IMR-90 (cell line): Measurements from ENCODE around the gene MSI2. TPM values are rescaled to one million over a fixed set of nuclear protein-coding genes. Genes with fewer than 3 reads are reported as not detected.

Source experiments
- ATAC-seq: fragments of 200-7000 bp; cut with Tn5 transposase; 2 replicates; pipeline ENCODE4 v1.9.1; 2020; ENCODE audit warnings: low read depth, mild to moderate bottlenecking, moderate library complexity
- BruUV-seq: library from RNA; stranded (reverse); fragments of 400-500 nt; replicated peaks from 2 replicates; lab custom pipeline; 2021; lab: Mats Ljungman, UMichigan
- CTCF ChIA-PET: fragments of 300-600 bp; formaldehyde crosslinking; extraction: SDS; loops from one replicate; lab custom pipeline; 2021; ENCODE audit warnings: antibody characterized with exemption; lab: Yijun Ruan, JAX
- POLR2A ChIA-PET: fragments of 300-600 bp; sonication (Branson Sonifier 250); formaldehyde crosslinking; loops from one replicate; lab custom pipeline; 2022; ENCODE audit warnings: antibody characterized with exemption; ENCODE audit not compliant: unreplicated experiment; lab: Charles Lee
- DNase-seq: peaks from one replicate; pipeline ENCODE4 v3.0.0; 2013
- H2AFZ ChIP-seq: replicated peaks from 2 replicates; pipeline ENCODE3; 2013; ENCODE audit warnings: low read length, mild to moderate bottlenecking; ENCODE audit not compliant: poor library complexity
- H2AK5ac ChIP-seq: 2 replicates; pipeline ENCODE4 v1.6.1; 2013; ENCODE audit warnings: low read depth, low read length, inconsistent platforms
- H2AK9ac ChIP-seq: replicated peaks from 2 replicates; pipeline ENCODE3; 2013; ENCODE audit warnings: mild to moderate bottlenecking, low read depth, low read length, moderate library complexity; ENCODE audit not compliant: poor library complexity
- H2BK120ac ChIP-seq: 2 replicates; pipeline ENCODE4 v1.6.1; 2013; ENCODE audit warnings: low read depth, low read length, inconsistent platforms
- H2BK15ac ChIP-seq: 3 replicates; pipeline ENCODE4 v1.6.1; 2013; ENCODE audit warnings: low read depth, low read length, inconsistent platforms
- H2BK20ac ChIP-seq: 2 replicates; pipeline ENCODE4 v1.6.1; 2013; ENCODE audit warnings: low read depth, mild to moderate bottlenecking, inconsistent platforms, low read length, moderate library complexity
- H2BK5ac ChIP-seq: 2 replicates; pipeline ENCODE4 v1.6.1; 2013; ENCODE audit warnings: mild to moderate bottlenecking, low read depth, low read length, inconsistent platforms; ENCODE audit not compliant: poor library complexity, severe bottlenecking
- H3K14ac ChIP-seq: replicated peaks from 2 replicates; pipeline ENCODE4 v1.6.1; 2013; ENCODE audit warnings: low read depth, low read length, inconsistent platforms
- H3K18ac ChIP-seq: 2 replicates; pipeline ENCODE4 v1.6.1; 2013; ENCODE audit warnings: low read depth, low read length, control low read depth
- H3K23ac ChIP-seq: 2 replicates; pipeline ENCODE4 v1.6.1; 2013; ENCODE audit warnings: low read depth, low read length, inconsistent platforms
- H3K27ac ChIP-seq: 2 replicates; pipeline ENCODE4 v1.5.1; 2013; ENCODE audit warnings: mild to moderate bottlenecking, control low read depth, low read length; ENCODE audit not compliant: insufficient read depth
- H3K27me3 ChIP-seq: 2 replicates; pipeline ENCODE4 v1.6.1; 2013; ENCODE audit warnings: low read length; ENCODE audit not compliant: control insufficient read depth, insufficient read depth
- H3K36me3 ChIP-seq: 2 replicates; pipeline ENCODE4 v1.6.1; 2013; ENCODE audit warnings: low read length, mixed read lengths; ENCODE audit not compliant: control insufficient read depth, insufficient read depth
- H3K4ac ChIP-seq: 2 replicates; pipeline ENCODE4 v1.6.1; 2013; ENCODE audit warnings: low read depth, low read length, inconsistent platforms
- H3K4me1 ChIP-seq: 2 replicates; pipeline ENCODE4 v1.6.1; 2013; ENCODE audit warnings: low read length, mixed read lengths; ENCODE audit not compliant: control insufficient read depth, insufficient read depth
- H3K4me2 ChIP-seq: 2 replicates; pipeline ENCODE4 v1.6.1; 2013; ENCODE audit warnings: low read depth, mild to moderate bottlenecking, control low read depth, low read length, moderate library complexity
- H3K4me3 ChIP-seq: 2 replicates; pipeline ENCODE4 v1.5.1; 2013; ENCODE audit warnings: low read depth, mild to moderate bottlenecking, control low read depth, low read length, moderate library complexity; ENCODE audit not compliant: insufficient read depth
- H3K56ac ChIP-seq: 2 replicates; pipeline ENCODE4 v1.6.1; 2013; ENCODE audit warnings: low read length, inconsistent platforms; ENCODE audit not compliant: insufficient read depth; ENCODE audit errors: extremely low read depth
- H3K79me1 ChIP-seq, 2 experiments: 2 replicates each; pipeline ENCODE4 v1.6.1; 2013; ENCODE audit warnings: low read length in 2 of 2, inconsistent platforms in 1 of 2, low read depth in 1 of 2
- H3K9ac ChIP-seq: 2 replicates; pipeline ENCODE4 v1.6.1; 2013; ENCODE audit warnings: low read depth, low read length, control low read depth
- H3K9me1 ChIP-seq: 2 replicates; pipeline ENCODE4 v1.6.1; 2013; ENCODE audit warnings: low read length, inconsistent platforms; ENCODE audit not compliant: insufficient read depth
- H3K9me3 ChIP-seq: 2 replicates; pipeline ENCODE4 v1.6.1; 2013; ENCODE audit warnings: low read length; ENCODE audit not compliant: control insufficient read depth, insufficient read depth
- H4K20me1 ChIP-seq: 2 replicates; pipeline ENCODE4 v1.6.1; 2013; ENCODE audit warnings: low read length, inconsistent platforms; ENCODE audit not compliant: insufficient read depth
- H4K5ac ChIP-seq: 2 replicates; pipeline ENCODE4 v1.6.1; 2013; ENCODE audit warnings: mild to moderate bottlenecking, low read depth, low read length, control low read depth
- H4K8ac ChIP-seq, 2 experiments: 2 replicates each; pipeline ENCODE4 v1.6.1; 2013; ENCODE audit warnings: low read depth in 2 of 2, low read length in 2 of 2, control low read depth in 1 of 2, inconsistent platforms in 1 of 2
- H4K91ac ChIP-seq: 2 replicates; pipeline ENCODE4 v1.6.1; 2013; ENCODE audit warnings: low read depth, low read length, inconsistent platforms; ENCODE audit not compliant: insufficient read depth
- CEBPB ChIP-seq: IDR thresholded peaks from 2 replicates; pipeline ENCODE4 v1.6.1; 2012; ENCODE audit warnings: low read depth, low read length, improper control_type of control experiment
- CTCF ChIP-seq: conservative IDR thresholded peaks from 2 replicates; pipeline ENCODE4 v1.5.1; 2012; ENCODE audit warnings: mild to moderate bottlenecking, low read depth, low read length, improper control_type of control experiment
- MAFK ChIP-seq: IDR thresholded peaks from 2 replicates; pipeline ENCODE4 v1.6.1; 2012; ENCODE audit warnings: low read depth, low read length, improper control_type of control experiment
- NFE2L2 ChIP-seq: fragments of 150-350 bp; IDR thresholded peaks from 2 replicates; pipeline ENCODE4 v1.6.1; 2016; ENCODE audit warnings: low read depth, mild to moderate bottlenecking, low read length
- POLR2A ChIP-seq: IDR thresholded peaks from 2 replicates; pipeline ENCODE4 v1.6.1; 2012; ENCODE audit warnings: mild to moderate bottlenecking, low read depth, low read length
- RCOR1 ChIP-seq: IDR thresholded peaks from 2 replicates; pipeline ENCODE4 v1.6.1; 2012; ENCODE audit warnings: mild to moderate bottlenecking, low read length, improper control_type of control experiment; ENCODE audit not compliant: insufficient replicate concordance
- RFX5 ChIP-seq: IDR thresholded peaks from 2 replicates; pipeline ENCODE4 v1.8.0; 2012; ENCODE audit warnings: low read depth, mild to moderate bottlenecking, low read length, moderate library complexity
- WGBS, 2 experiments: methylation state at CpG; one replicate each; pipeline versions ENCODE4 v1.1.5 to v1.1.7; 2013; ENCODE audit warnings: missing lambda C conversion rate in 2 of 2; ENCODE audit not compliant: insufficient read length in 1 of 2; ENCODE audit errors: extremely low coverage in 2 of 2; 5-methylcytosine and 5-hydroxymethylcytosine counted together
- dilution Hi-C: fragments of 300-500 bp; cut with HindIII; formaldehyde crosslinking; loops from one replicate; pipeline ENCODE4 v1.14.3; 2018; ENCODE audit warnings: low sequenced_read_pairs; ENCODE audit not compliant: unreplicated experiment
- in situ Hi-C: fragments of 300-500 bp; cut with MboI; formaldehyde crosslinking; loops from 3 replicates; pipeline ENCODE4 v1.14.3; 2019; ENCODE audit warnings: low sequenced_read_pairs, inconsistent platforms, mixed read lengths
- intact Hi-C: fragments of 100-400 bp; cut with micrococcal nuclease; formaldehyde crosslinking; loops from 2 replicates; pipeline ENCODE4 v1.10.0; 2022
- polyA plus RNA-seq, 3 experiments: library from polyadenylated mRNA; depleted of rRNA; stranded (reverse); fragments of >200 nt; gene quantifications; 2 replicates each; pipeline ENCODE4 v1.2.3, GENCODE V29; 2012; ENCODE audit warnings: low replicate concordance in 1 of 3
- total RNA-seq: library from RNA; depleted of rRNA; stranded (reverse); fragments of >200 nt; gene quantifications from 2 replicates; pipeline ENCODE4 v1.2.3, GENCODE V29; 2012

Gene MSI2
- total and polyA plus RNA-seq, 2 of the 4 experiments (the other 2 are of a cell fraction): 13.0 to 16.0 TPM

DNA sequence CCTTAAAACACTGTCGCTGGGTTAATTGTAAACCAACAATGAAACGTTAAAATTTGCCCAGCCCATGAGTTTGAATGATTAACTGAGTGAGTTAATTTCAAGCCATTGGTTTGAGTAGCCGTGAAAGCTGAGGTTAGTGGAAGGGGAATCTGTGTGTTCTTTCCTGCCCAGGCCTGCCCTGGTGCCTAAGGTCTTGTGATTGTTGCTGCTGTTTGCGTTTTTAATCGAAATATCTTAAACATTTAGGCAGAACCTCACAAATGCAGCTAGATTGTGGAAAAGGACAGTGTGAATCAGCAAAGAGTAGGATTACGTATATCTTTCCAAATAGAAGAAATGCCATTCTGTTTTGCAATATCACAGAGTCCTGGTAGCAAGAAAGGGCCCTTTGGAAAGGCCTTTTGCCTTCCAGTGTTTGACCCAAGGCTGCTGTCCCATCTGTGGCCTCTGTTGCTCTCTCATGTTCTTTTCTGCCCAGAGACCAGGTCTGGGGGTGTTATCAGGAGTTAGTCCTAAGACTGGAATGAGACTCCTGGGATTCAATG is 113.8 kb downstream of the MSI2 start:
- peak overlapping the region; percentile 72; the same call in 1 of the 2 replicates for H3K23ac ChIP-seq
- DNase-seq (peak; percentile 88), ATAC-seq (peak; percentile 90)
- POLR2A ChIA-PET: no interaction called here
- H3K36me3 ChIP-seq: no peaks in the 10 kb centered on the region
- H2BK120ac ChIP-seq: peak overlapping the region; percentile 89
- H2AK9ac ChIP-seq: no peak overlapping the region
- peaks cover 7% of the 10 kb centered on the region for H3K9me1 ChIP-seq
- intact Hi-C loops (loop anchor here (5.0 kb wide), 1 partner anchor 113 kb away; the partner anchor contains the start of gene MSI2), in situ Hi-C loops (no loop called here), dilution Hi-C loops (no loop called here)
- peak overlapping the region; percentile 85 for H3K4ac ChIP-seq
- H3K27me3 ChIP-seq: no peaks in the 10 kb centered on the region
- peaks cover 8 to 19% of the 10 kb centered on the region in 2 experiments; a peak in 3 of 4 replicates for H3K79me1 ChIP-seq
- peak overlapping the region; percentile 95 for H2BK5ac ChIP-seq
- H4K20me1 ChIP-seq: no peaks in the 10 kb centered on the region
- H3K9ac ChIP-seq: peak overlapping the region; percentile 15
- H4K5ac ChIP-seq: peak overlapping the region; percentile 59
- H2AFZ ChIP-seq: peak overlapping the region; percentile 66
- BruUV-seq: no TSS peak
- peak overlapping the region; percentile 83 for H4K91ac ChIP-seq
- peaks cover 11% of the 10 kb centered on the region for H3K4me1 ChIP-seq
- peak overlapping the region; percentile 81 for H3K27ac ChIP-seq
- no peaks in the 10 kb centered on the region; the same call in none of the 2 replicates for H3K9me3 ChIP-seq
- H3K14ac ChIP-seq: peak overlapping the region; percentile 80
- peak overlapping the region; percentile 23 for H3K56ac ChIP-seq
- H2AK5ac ChIP-seq: peak overlapping the region; percentile 85
- no peak overlapping the region for H3K4me3 ChIP-seq
- peak overlapping the region; percentile 63 for H3K18ac ChIP-seq
- H3K4me2 ChIP-seq: peak overlapping the region; percentile 35
- WGBS, 2 experiments: 20% methylated on average over 1 of the region's 6 CpGs; no CpG with 5 or more reads in 1 of the 2 experiments
- H2BK20ac ChIP-seq: peak overlapping the region; percentile 83
- CTCF ChIA-PET: interaction anchor here (0.6 to 1.0 kb wide), 2 partner anchors 40 to 126 kb away, joined by 3 to 4 read pairs; no protein-coding TSS in a partner anchor
- H2BK15ac ChIP-seq: peak overlapping the region; percentile 46; the same call in 2 of the 3 replicates
- peak overlapping the region; percentile 31 to 91 for H4K8ac ChIP-seq
- TF ChIP-seq RCOR1 (peak; percentile 42), POLR2A (no peak), RFX5 (no peak; the same call in 1 of the 2 replicates), CTCF (no peak), NFE2L2 (peak; percentile 77; the same call in 1 of the 2 replicates), CEBPB (peak; percentile 98), MAFK (peak; percentile 60)
